ENCODE results near the gene NACA2.

DNA sequence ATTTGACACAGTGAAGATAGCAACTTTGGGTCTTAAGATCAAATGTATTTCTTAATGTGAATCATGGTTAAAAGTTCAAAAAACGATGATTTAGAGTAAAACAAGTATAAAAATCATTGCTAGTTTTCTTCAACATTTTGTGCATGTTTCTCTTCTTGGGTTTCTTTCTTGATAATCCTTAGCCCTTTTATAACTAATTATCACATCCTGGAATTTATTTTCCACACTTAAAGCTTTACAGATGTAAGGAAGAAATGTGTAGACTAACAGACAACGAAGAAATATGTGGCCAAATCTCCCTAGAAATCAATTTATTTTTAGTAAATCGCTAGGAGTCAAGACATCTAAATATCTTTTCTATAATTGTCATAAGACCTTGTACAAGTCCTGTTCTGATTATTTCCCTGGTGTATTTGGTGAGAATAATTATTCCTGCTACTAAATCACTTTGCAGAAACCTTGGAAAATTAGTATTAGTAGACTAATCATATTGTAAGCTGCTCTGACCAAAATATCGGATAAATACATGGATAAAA, 4.9 kb downstream of the NACA2 start:
- TF ChIP-seq NFE2L2 (IDR thresholded peaks at IDR 0.05; ENCODE audit: low read depth, low read length) (no peak), RCOR1 (IDR thresholded peaks at IDR 0.05; ENCODE audit: insufficient replicate concordance, low read length) (no peak), POLR2A (IDR thresholded peaks at IDR 0.05; ENCODE audit: low read depth, low read length) (no peak), CHD1 (IDR thresholded peaks at IDR 0.05; ENCODE audit: low read depth, low read length) (no peak), FOS (IDR thresholded peaks at IDR 0.05; ENCODE audit: low read depth, low read length) (no peak), CEBPB (IDR thresholded peaks at IDR 0.05; ENCODE audit: low read depth, low read length) (no peak), MXI1 (IDR thresholded peaks at IDR 0.05; ENCODE audit: borderline replicate concordance, low read depth, low read length) (no peak), RAD21 (IDR thresholded peaks at IDR 0.05; ENCODE audit: low read length) (no peak), BHLHE40 (IDR thresholded peaks at IDR 0.05; ENCODE audit: low read depth, low read length) (no peak), RFX5 (IDR thresholded peaks at IDR 0.05; ENCODE audit: low read depth, low read length) (no peak), MAFK (IDR thresholded peaks at IDR 0.05; ENCODE audit: low read depth, low read length) (no peak)
- TF ChIP-seq, protein P1, sequence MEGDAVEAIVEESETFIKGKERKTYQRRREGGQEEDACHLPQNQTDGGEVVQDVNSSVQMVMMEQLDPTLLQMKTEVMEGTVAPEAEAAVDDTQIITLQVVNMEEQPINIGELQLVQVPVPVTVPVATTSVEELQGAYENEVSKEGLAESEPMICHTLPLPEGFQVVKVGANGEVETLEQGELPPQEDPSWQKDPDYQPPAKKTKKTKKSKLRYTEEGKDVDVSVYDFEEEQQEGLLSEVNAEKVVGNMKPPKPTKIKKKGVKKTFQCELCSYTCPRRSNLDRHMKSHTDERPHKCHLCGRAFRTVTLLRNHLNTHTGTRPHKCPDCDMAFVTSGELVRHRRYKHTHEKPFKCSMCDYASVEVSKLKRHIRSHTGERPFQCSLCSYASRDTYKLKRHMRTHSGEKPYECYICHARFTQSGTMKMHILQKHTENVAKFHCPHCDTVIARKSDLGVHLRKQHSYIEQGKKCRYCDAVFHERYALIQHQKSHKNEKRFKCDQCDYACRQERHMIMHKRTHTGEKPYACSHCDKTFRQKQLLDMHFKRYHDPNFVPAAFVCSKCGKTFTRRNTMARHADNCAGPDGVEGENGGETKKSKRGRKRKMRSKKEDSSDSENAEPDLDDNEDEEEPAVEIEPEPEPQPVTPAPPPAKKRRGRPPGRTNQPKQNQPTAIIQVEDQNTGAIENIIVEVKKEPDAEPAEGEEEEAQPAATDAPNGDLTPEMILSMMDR (conservative IDR thresholded peaks at IDR 0.05; ENCODE audit: low read depth, low read length), result no peak
- TF ChIP-seq, protein P2, sequence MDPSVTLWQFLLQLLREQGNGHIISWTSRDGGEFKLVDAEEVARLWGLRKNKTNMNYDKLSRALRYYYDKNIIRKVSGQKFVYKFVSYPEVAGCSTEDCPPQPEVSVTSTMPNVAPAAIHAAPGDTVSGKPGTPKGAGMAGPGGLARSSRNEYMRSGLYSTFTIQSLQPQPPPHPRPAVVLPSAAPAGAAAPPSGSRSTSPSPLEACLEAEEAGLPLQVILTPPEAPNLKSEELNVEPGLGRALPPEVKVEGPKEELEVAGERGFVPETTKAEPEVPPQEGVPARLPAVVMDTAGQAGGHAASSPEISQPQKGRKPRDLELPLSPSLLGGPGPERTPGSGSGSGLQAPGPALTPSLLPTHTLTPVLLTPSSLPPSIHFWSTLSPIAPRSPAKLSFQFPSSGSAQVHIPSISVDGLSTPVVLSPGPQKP (IDR thresholded peaks at IDR 0.05; ENCODE audit: borderline replicate concordance, low read depth, low read length), result no peak
- TF ChIP-seq, protein P3, sequence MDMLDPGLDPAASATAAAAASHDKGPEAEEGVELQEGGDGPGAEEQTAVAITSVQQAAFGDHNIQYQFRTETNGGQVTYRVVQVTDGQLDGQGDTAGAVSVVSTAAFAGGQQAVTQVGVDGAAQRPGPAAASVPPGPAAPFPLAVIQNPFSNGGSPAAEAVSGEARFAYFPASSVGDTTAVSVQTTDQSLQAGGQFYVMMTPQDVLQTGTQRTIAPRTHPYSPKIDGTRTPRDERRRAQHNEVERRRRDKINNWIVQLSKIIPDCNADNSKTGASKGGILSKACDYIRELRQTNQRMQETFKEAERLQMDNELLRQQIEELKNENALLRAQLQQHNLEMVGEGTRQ (IDR thresholded peaks at IDR 0.05; ENCODE audit: low read depth, low read length), result no peak

Data from IMR-90 (cell line).